Thyroid gland (tissue), 4 donors: ENCODE measurements around the gene RABL6.

ENCODE experiments used
- POLR2A ChIP-seq, 2 donors: fragments of 450-650 bp; IDR thresholded peaks; one replicate each; pipeline ENCODE4 v1.6.1; 2017; ENCODE audit warnings: antibody characterized with exemption in 2 of 2, mild to moderate bottlenecking in 2 of 2, moderate library complexity in 1 of 2
- TF ChIP-seq, protein P1 (sequence below), 6 experiments: fragments of 200-600 bp in 3 of 6; fragments of 450-650 bp in 3 of 6; sonication (generic) in 3 of 6; IDR thresholded peaks; one replicate each; pipeline ENCODE4 v1.5.1; 2016 to 2019; ENCODE audit warnings: antibody characterized with exemption in 6 of 6, mild to moderate bottlenecking in 2 of 6, inconsistent platforms in 1 of 6, moderate library complexity in 1 of 6

DNA sequence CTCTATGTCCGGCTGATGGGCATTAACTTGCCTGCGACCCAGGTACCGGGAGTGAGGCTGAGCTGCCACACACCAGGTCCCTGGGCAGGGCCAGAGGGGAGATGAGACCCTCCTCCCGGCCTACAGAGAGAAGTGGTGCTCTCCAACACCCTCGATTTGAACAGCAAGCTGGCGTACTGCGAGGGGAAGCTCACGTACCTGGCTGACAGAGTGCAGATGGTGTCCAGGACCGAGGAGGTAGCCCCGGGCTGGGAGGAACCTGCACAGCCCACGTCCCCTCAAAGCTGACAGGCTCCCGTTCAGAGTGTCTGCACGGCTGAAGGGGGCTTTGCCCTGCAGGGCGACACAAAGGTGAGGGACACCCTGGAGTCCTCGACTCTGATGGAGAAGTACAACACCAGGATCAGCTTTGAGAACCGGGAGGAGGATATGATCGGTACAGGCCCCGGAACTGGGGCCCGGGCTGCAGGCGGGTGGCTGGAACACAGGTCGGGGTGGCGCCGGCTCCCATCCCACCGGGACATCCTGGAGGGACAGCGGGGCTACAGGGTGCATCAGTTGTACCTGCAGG, 1.0 kb upstream of the RABL6 start:
- TF ChIP-seq, protein P1, sequence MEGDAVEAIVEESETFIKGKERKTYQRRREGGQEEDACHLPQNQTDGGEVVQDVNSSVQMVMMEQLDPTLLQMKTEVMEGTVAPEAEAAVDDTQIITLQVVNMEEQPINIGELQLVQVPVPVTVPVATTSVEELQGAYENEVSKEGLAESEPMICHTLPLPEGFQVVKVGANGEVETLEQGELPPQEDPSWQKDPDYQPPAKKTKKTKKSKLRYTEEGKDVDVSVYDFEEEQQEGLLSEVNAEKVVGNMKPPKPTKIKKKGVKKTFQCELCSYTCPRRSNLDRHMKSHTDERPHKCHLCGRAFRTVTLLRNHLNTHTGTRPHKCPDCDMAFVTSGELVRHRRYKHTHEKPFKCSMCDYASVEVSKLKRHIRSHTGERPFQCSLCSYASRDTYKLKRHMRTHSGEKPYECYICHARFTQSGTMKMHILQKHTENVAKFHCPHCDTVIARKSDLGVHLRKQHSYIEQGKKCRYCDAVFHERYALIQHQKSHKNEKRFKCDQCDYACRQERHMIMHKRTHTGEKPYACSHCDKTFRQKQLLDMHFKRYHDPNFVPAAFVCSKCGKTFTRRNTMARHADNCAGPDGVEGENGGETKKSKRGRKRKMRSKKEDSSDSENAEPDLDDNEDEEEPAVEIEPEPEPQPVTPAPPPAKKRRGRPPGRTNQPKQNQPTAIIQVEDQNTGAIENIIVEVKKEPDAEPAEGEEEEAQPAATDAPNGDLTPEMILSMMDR (IDR thresholded peaks at IDR 0.05): no peak
- TF ChIP-seq POLR2A (IDR thresholded peaks at IDR 0.05): no peak
